NCI-H146 (cell line): ENCODE results near the gene GLI3.

Experiments
- DNase-seq: peaks from one replicate; lab custom pipeline; 2025; lab: John Stamatoyannopoulos, UW

The GLI3 gene

DNA sequence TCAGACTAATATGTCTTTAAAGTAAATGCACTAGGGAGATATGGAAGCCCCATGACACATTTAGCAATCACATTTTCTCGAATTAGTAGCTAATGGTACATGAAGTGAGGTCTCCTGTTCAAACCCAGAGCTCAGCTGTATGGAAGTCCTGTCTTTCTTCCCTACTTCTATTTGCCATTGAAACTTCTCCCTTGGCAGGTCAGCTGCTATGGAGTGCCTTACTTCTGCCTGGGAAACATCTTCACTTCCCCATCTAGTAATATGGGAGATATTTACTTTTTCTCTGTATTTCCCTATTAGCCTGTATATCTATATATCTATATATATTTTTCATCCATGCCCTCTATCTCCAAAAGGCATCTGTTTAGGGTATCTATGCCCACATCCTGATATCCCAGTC is 308.8 kb downstream of the GLI3 start:
- no peak for DNase-seq

DNA sequence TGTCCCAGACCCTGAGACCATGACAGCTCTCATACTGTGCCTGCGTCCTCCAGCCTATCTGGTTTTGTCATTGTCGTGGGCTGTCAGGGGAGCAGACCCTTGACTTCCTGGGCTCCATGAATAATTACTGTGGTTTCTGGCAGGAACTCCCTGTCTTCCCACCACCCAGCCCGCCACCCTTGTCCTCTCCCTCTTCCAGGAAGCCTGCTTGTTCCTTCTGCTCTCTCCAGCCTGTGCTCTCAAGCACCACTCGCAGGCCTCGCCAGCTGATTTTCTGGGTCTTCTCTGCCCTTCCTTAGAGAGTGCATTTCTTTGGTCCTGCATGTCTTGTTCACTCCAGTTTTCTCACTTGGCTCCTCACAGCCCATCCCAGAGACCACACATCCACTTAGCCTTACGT is 309.6 kb downstream of the GLI3 start:
- no peak for DNase-seq

DNA sequence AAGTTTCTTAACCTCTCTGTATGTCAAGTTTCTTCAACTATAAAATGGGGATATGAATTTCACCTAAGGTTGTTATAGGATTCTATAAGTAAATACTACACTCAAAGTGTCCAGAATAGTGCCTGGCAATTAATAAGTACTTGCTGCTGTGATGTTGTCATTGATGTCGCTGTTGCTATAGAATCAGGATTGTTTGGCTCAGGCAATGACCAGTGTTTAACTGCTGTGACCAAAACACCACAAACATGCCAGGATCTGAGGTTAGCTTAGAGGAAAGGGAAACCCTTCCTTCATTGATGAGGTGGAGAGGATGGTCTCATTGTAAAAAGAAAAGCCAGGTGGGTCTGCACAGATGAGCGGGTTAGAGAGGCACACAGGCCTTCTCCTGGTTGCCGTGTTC is 311.1 kb downstream of the GLI3 start:
- no peak for DNase-seq

DNA sequence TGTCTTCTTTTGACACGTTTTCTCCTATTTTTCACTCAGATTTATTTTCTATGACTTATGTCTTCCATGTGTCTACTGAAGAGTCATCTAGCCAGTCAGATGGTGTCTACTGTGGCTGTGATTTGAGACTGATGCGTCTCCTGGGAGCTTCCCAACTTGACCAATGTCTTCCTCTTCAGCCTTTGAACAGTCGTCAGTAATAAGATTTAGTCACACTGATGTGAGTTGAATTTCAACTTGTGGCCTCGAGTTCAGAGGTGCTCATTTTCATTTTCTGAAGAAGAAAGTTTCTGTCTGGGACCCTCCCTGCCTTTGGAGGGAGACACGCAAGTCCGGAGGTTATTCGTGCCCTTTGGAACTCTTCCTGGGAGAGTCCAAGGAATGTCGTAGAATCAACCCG is 312.2 kb downstream of the GLI3 start:
- no peak for DNase-seq

GRCh38 chr7:41922373-41922772 is 314.6 kb downstream of the GLI3 start:
- no peak for DNase-seq

DNA sequence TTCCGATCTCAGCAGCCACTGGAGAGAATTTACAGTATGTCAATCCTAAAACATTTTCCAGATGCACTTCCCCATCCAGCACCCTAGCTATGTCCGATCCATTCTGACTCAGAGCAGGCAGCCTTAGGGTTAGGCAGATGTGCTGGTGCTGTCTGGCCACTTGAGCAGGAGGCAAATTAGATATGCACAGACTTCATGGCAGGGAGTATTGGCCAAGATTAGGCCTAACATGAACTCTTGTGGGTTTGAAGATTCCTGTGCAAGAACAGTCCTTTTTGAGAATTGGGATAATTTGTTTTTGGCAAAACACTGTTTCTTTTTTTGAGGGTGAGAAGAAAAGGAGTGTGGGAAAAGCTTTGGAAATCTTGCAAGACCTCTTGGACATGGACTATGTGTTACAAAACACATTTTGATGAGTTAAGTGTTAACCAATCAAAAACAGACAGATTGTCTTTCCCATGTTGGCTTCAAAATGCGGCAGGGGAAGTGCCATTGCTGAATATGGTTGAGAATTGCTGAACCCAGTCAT is 315.5 kb downstream of the GLI3 start:
- no peak for DNase-seq

DNA sequence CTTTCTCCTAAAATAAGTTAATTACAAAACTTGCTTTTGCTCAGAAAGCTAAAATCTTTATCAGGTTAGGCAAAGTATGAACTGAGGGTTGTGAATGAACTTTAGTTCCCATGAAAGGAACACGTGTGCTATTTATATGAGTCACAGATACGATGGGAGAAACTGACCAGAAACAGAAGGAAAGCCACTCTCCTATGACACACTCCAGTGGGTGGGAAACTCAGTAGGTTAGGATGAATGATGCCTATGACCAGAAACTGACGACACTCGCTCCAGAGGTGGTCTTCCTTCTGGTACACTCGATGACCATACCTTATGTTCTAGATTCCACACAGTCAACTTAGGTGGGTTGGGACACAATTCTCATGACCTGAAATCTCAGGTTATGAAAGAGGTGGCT is 318.4 kb downstream of the GLI3 start:
- DNase-seq, result no peak

GRCh38 chr7:41916450-41916927 is 320.5 kb downstream of the GLI3 start:
- no peak for DNase-seq

GRCh38 chr7:41915871-41916270 is 321.1 kb downstream of the GLI3 start:
- no peak for DNase-seq

DNA sequence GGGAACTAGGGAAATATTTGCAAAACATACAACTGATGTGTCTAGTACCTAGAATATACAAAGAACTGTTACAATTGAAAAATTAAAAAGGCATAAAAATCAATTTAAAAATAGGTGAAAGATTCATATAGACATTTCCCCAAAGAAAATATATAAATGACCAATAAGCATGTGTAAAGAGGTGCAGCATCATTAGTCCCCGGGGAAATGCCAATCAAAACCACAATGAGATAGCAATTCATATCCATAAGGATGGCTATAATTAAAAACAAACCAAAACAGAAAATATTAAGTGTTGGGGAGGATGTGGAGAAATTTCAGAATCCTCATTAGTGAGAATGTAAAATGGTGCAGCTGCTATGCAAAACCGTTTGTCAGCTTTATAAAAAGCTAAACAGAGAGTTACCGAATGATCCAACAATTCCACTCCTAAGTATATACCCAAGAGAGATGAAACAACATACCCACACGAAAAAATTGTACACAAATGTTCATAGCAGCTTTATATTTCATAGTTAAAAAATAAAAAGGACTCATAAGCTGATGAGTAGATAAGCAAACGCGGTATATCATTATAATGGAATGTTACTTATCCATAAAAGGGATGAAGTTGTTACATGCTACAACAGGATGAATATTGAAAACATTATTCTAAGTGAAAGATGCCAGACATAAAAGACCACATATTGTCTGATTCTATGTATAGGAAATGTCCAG is 324.0 kb downstream of the GLI3 start:
- DNase-seq, result no peak

DNA sequence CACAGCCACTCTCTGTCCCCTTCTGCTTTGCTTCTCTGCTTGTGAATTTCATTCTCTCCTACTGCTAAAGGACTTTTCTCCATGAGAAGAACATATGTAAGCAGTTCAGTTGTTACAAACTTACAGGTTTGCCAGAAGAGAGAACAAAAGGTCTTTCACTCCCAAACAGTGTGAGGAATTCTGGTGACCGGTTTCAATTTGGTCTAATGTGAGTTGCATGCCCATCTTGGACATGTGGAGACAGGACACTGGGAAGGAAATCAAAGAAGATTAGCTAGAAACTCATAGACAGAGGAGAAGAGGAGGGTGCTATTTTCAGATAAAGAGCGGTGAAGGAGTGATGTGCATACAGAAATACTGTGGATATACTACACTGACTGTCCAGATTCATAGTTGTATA is 324.6 kb downstream of the GLI3 start:
- DNase-seq, result no peak

GRCh38 chr7:41911792-41912191 is 325.2 kb downstream of the GLI3 start:
- DNase-seq, result no peak
